Neural progenitor cell (in vitro differentiated cells): ENCODE measurements around the gene NT5C2. TPM values are rescaled to one million over a fixed set of nuclear protein-coding genes. Genes with fewer than 3 reads are reported as not detected.

ENCODE experiments used
- DNase-seq: peaks from one replicate; pipeline ENCODE4 v3.0.0-alpha.2; 2016; ENCODE audit warnings: low spot score
- H2AFZ ChIP-seq: fragments of 200-600 bp; sonication (generic); replicated peaks from 2 replicates; pipeline ENCODE4 v1.6.1; 2016; ENCODE audit warnings: antibody characterized with exemption
- H3F3A ChIP-seq: fragments of 200-600 bp; sonication (generic); 2 replicates; pipeline ENCODE4 v1.6.1; 2016; ENCODE audit warnings: antibody characterized with exemption, low read depth
- H3K27ac ChIP-seq: fragments of 200-600 bp; sonication (generic); 2 replicates; pipeline ENCODE4 v1.5.1; 2016; ENCODE audit warnings: mild to moderate bottlenecking
- H3K27me3 ChIP-seq: fragments of 200-600 bp; sonication (generic); 2 replicates; pipeline ENCODE4 v1.6.1; 2016; ENCODE audit warnings: mild to moderate bottlenecking, moderate library complexity
- H3K36me3 ChIP-seq: fragments of 200-600 bp; sonication (generic); 2 replicates; pipeline ENCODE4 v1.5.1; 2016
- H3K4me1 ChIP-seq: fragments of 200-600 bp; sonication (generic); 2 replicates; pipeline ENCODE4 v1.6.1; 2016; ENCODE audit warnings: mixed run types
- H3K4me2 ChIP-seq: fragments of 200-600 bp; sonication (generic); 2 replicates; pipeline ENCODE4 v1.6.1; 2016
- H3K4me3 ChIP-seq: fragments of 200-600 bp; sonication (generic); 2 replicates; pipeline ENCODE4 v1.5.1; 2016
- H3K79me2 ChIP-seq: fragments of 200-600 bp; sonication (generic); 2 replicates; pipeline ENCODE4 v1.6.1; 2016; ENCODE audit warnings: low read depth
- H3K9ac ChIP-seq: fragments of 200-600 bp; sonication (generic); 2 replicates; pipeline ENCODE4 v1.6.1; 2016
- H3K9me3 ChIP-seq: fragments of 200-600 bp; sonication (generic); 2 replicates; pipeline ENCODE4 v1.5.1; 2016; ENCODE audit warnings: low read depth
- H4K20me1 ChIP-seq: fragments of 200-600 bp; sonication (generic); 2 replicates; pipeline ENCODE4 v1.6.1; 2016; ENCODE audit warnings: low read depth
- H3K27ac Mint-ChIP-seq: 3 replicates; pipeline ENCODE4 v1.8.0; 2021; ENCODE audit warnings: mixed read lengths
- H3K27me3 Mint-ChIP-seq: 2 replicates; pipeline ENCODE4 v1.8.0; 2022; ENCODE audit warnings: low read depth, mild to moderate bottlenecking, inconsistent platforms, moderate library complexity, mixed read lengths; ENCODE audit not compliant: insufficient read depth
- H3K36me3 Mint-ChIP-seq: 3 replicates; pipeline ENCODE4 v1.8.0; 2021; ENCODE audit warnings: mixed read lengths
- H3K4me1 Mint-ChIP-seq: 3 replicates; pipeline ENCODE4 v1.8.0; 2021; ENCODE audit warnings: mixed read lengths
- H3K4me3 Mint-ChIP-seq: 3 replicates; pipeline ENCODE4 v1.8.0; 2021; ENCODE audit warnings: mild to moderate bottlenecking, moderate library complexity, mixed read lengths
- H3K9me3 Mint-ChIP-seq: 3 replicates; pipeline ENCODE4 v1.8.0; 2020; ENCODE audit warnings: mixed read lengths
- CTCF ChIP-seq: fragments of 200-600 bp; sonication (generic); IDR thresholded peaks from 2 replicates; pipeline ENCODE4 v1.5.1; 2017; ENCODE audit warnings: antibody characterized with exemption, mild to moderate bottlenecking
- EZH2 ChIP-seq: fragments of 200-600 bp; sonication (generic); IDR thresholded peaks from 2 replicates; pipeline ENCODE4 v1.6.1; 2017; ENCODE audit warnings: antibody characterized with exemption, mild to moderate bottlenecking, moderate library complexity
- EZH2phosphoT487 ChIP-seq: fragments of 200-600 bp; sonication (generic); IDR thresholded peaks from 2 replicates; pipeline ENCODE4 v1.6.1; 2017; ENCODE audit warnings: antibody characterized with exemption
- total RNA-seq: library from RNA; depleted of rRNA; stranded (reverse); fragments of >200 nt; gene quantifications from 2 replicates; pipeline ENCODE4 v1.2.3, GENCODE V29; 2015; ENCODE audit warnings: low replicate concordance

Gene NT5C2
- total RNA-seq, 1 donor from 2014 or later = 63.6 TPM

DNA sequence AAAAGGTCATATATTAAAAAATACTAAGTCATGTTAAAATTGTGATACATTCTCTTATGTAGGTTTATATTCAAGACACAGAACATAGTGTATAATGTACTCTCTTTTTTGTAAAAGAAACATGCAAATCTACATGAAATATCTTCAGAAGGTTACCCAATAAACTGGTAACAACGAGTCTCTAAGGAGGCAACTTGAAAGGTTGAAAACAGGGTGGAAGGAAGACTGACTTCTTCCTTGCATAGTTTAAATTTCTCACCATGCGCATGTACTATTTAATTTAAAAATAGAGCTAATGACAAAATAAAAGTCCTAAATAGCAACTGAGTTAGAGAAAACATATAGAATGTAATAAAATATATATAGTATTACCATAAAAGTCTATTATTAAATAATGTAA, 132.5 kb downstream of the NT5C2 start:
- H3K4me3 ChIP-seq = no peak overlapping the region
- no peak overlapping the region for H3K4me2 ChIP-seq
- no peaks in the 10 kb centered on the region for H3K9me3 Mint-ChIP-seq
- no peaks in the 10 kb centered on the region for H3K27me3 ChIP-seq
- H3K27ac ChIP-seq = no peak overlapping the region
- no peak overlapping the region for H3K9ac ChIP-seq
- no peak overlapping the region for H3K27ac Mint-ChIP-seq
- H3K4me1 ChIP-seq = no peaks in the 10 kb centered on the region
- H3K36me3 ChIP-seq = no peaks in the 10 kb centered on the region
- no peaks in the 10 kb centered on the region for H3K36me3 Mint-ChIP-seq
- no peaks in the 10 kb centered on the region for H3F3A ChIP-seq
- no peaks in the 10 kb centered on the region for H4K20me1 ChIP-seq
- no peak for DNase-seq
- H3K27me3 Mint-ChIP-seq = no peaks in the 10 kb centered on the region
- no peaks in the 10 kb centered on the region for H3K4me1 Mint-ChIP-seq
- H2AFZ ChIP-seq = no peak overlapping the region
- H3K9me3 ChIP-seq = no peaks in the 10 kb centered on the region
- H3K4me3 Mint-ChIP-seq = no peak overlapping the region
- no peaks in the 10 kb centered on the region for H3K79me2 ChIP-seq
- TF ChIP-seq EZH2 (no peak), EZH2phosphoT487 (no peak), CTCF (no peak)

GRCh38 chr10:103058034-103058433, 135.0 kb downstream of the NT5C2 start:
- Histone ChIP-seq H3K9me3 (no peaks in the 10 kb centered on the region), H3K27me3 (no peaks in the 10 kb centered on the region), H3K4me2 (no peak overlapping the region), H3K4me1 (peaks cover 4% of the 10 kb centered on the region), H3K79me2 (no peaks in the 10 kb centered on the region), H4K20me1 (peaks cover 6% of the 10 kb centered on the region), H3F3A (peaks cover 4% of the 10 kb centered on the region), H3K36me3 (no peaks in the 10 kb centered on the region), H3K27ac (no peak overlapping the region), H3K9ac (no peak overlapping the region), H3K4me3 (no peak overlapping the region), H2AFZ (no peak overlapping the region)
- H3K4me1 Mint-ChIP-seq = peaks cover 19% of the 10 kb centered on the region
- TF ChIP-seq EZH2 (no peak), EZH2phosphoT487 (no peak), CTCF (no peak)
- no peak overlapping the region for H3K4me3 Mint-ChIP-seq
- no peak for DNase-seq
- no peaks in the 10 kb centered on the region for H3K9me3 Mint-ChIP-seq
- no peaks in the 10 kb centered on the region for H3K36me3 Mint-ChIP-seq
- H3K27ac Mint-ChIP-seq = no peak overlapping the region
- H3K27me3 Mint-ChIP-seq = no peaks in the 10 kb centered on the region

DNA sequence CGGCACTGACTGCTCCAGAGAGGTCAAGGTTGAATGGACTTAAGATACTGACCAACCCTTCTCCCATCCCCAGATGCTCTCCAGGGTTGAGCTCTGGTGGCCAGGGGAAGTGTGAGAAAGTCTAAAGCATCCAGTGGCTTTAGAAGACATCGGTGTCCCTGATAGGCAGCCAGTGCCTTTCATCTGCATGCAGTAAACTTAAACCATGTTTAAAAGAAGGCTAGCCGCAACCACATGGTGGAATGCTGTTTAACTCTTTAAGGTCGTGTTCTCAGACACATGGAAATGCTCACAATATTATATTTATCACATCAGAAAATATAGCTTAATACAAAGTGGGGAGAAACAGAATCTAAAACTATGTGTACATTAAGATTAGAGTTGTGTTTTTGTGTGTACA, 138.0 kb downstream of the NT5C2 start:
- Histone ChIP-seq H3K36me3 (no peaks in the 10 kb centered on the region), H3K27ac (no peak overlapping the region), H2AFZ (no peak overlapping the region), H4K20me1 (peaks cover 6% of the 10 kb centered on the region), H3K27me3 (no peaks in the 10 kb centered on the region), H3F3A (peaks cover 4% of the 10 kb centered on the region), H3K4me2 (no peak overlapping the region), H3K4me3 (no peak overlapping the region), H3K9me3 (no peaks in the 10 kb centered on the region), H3K4me1 (peaks cover 4% of the 10 kb centered on the region), H3K79me2 (no peaks in the 10 kb centered on the region), H3K9ac (no peak overlapping the region)
- no peak overlapping the region for H3K27ac Mint-ChIP-seq
- no peak for TF ChIP-seq EZH2phosphoT487
- TF ChIP-seq EZH2 = no peak
- TF ChIP-seq CTCF = no peak
- no peak overlapping the region for H3K4me3 Mint-ChIP-seq
- no peak for DNase-seq
- no peaks in the 10 kb centered on the region for H3K36me3 Mint-ChIP-seq
- no peaks in the 10 kb centered on the region for H3K9me3 Mint-ChIP-seq
- no peaks in the 10 kb centered on the region for H3K27me3 Mint-ChIP-seq
- peaks cover 19% of the 10 kb centered on the region for H3K4me1 Mint-ChIP-seq

GRCh38 chr10:103054621-103055020, 138.5 kb downstream of the NT5C2 start:
- peaks cover 4% of the 10 kb centered on the region for H3F3A ChIP-seq
- H3K9ac ChIP-seq = no peak overlapping the region
- Mint-ChIP-seq H3K4me3 (no peak overlapping the region), H3K36me3 (no peaks in the 10 kb centered on the region), H3K9me3 (no peaks in the 10 kb centered on the region), H3K27me3 (no peaks in the 10 kb centered on the region), H3K27ac (peak overlapping the region; percentile 72), H3K4me1 (peaks cover 19% of the 10 kb centered on the region)
- H3K4me3 ChIP-seq = no peak overlapping the region
- H3K4me1 ChIP-seq = peaks cover 4% of the 10 kb centered on the region
- H3K9me3 ChIP-seq = no peaks in the 10 kb centered on the region
- no peak overlapping the region for H2AFZ ChIP-seq
- no peak overlapping the region for H3K4me2 ChIP-seq
- H3K36me3 ChIP-seq = no peaks in the 10 kb centered on the region
- no peaks in the 10 kb centered on the region for H3K79me2 ChIP-seq
- no peak overlapping the region for H3K27ac ChIP-seq
- peaks cover 6% of the 10 kb centered on the region for H4K20me1 ChIP-seq
- no peaks in the 10 kb centered on the region for H3K27me3 ChIP-seq
- TF ChIP-seq CTCF (no peak), EZH2 (no peak), EZH2phosphoT487 (no peak)
- no peak for DNase-seq
